Left lung (tissue), 10 donors: ENCODE results near the gene LILRB2. TPM values are rescaled to one million over a fixed set of nuclear protein-coding genes. Genes with fewer than 3 reads are reported as not detected.
"Not testable (repeated sequence)": the region's sequence is repeated elsewhere in the genome, so short reads cannot be mapped to it uniquely, and the experiment has no call there.

Experiments used
- ATAC-seq: fragments of 200-7000 bp; cut with Tn5 transposase; one replicate; pipeline ENCODE4 v1.9.1; 2020; ENCODE audit warnings: moderate library complexity
- DNase-seq, 4 donors: peaks; one replicate each; pipeline ENCODE4 v3.0.0-alpha.2; 2013 to 2020
- H3K27ac ChIP-seq, 2 donors: fragments of 200-600 bp; sonication (generic) in 1 of 2; one replicate each; pipeline versions ENCODE4 v1.5.0 to v1.8.0; 2020 to 2021
- H3K27me3 ChIP-seq, 2 donors: fragments of 200-600 bp; sonication (generic) in 1 of 2; one replicate each; pipeline versions ENCODE4 v1.5.0 to v1.8.0; 2020 to 2021
- H3K36me3 ChIP-seq, 2 donors: fragments of 200-600 bp; sonication (generic) in 1 of 2; one replicate each; pipeline versions ENCODE4 v1.5.0 to v1.8.0; 2020 to 2021
- H3K4me1 ChIP-seq, 2 donors: fragments of 200-600 bp; one replicate each; pipeline ENCODE4 v1.8.0; 2021
- H3K4me3 ChIP-seq, 2 donors: fragments of 200-600 bp; sonication (generic) in 1 of 2; one replicate each; pipeline versions ENCODE4 v1.5.0 to v1.8.0; 2020 to 2021; ENCODE audit warnings: mild to moderate bottlenecking in 1 of 2
- H3K9me3 ChIP-seq, 2 donors: fragments of 200-600 bp; sonication (generic) in 1 of 2; one replicate each; pipeline versions ENCODE4 v1.5.0 to v1.8.0; 2020 to 2021
- intact Hi-C, 2 donors: fragments of 100-400 bp; cut with DNase I; formaldehyde crosslinking; loops; one replicate each; pipeline versions ENCODE4 v1.11.2 to v1.14.2; 2022
- polyA plus RNA-seq, 6 donors: library from polyadenylated mRNA; unstranded; fragments of 120-200 nt; gene quantifications; one replicate each; pipeline ENCODE4 v1.2.1, GENCODE V29; 2013; ENCODE audit not compliant: insufficient read length in 6 of 6
- total RNA-seq, 2 donors: library from RNA; stranded (reverse); fragmentation: NEBNext Ultra II Directional; extraction: Animal tissue kit (Norgen Biotek cat#: 25700); gene quantifications; one replicate each; pipeline ENCODE4 v1.2.1, GENCODE V29; 2021
- TF ChIP-seq, protein P1 (sequence below), 2 donors: fragments of 200-600 bp; sonication (generic) in 1 of 2; IDR thresholded peaks; one replicate each; pipeline versions ENCODE4 v1.5.0 to v1.8.0; 2021; ENCODE audit warnings: antibody characterized with exemption in 2 of 2
- donor health status: DM: no; HTN: yes; CAD: no.
- donor health status: DM: no; HTN: no; CAD: no.

LILRB2 gene
- total and polyA plus RNA-seq, 8 donors = 1.2 to 54.9 (median 1.8) TPM

DNA sequence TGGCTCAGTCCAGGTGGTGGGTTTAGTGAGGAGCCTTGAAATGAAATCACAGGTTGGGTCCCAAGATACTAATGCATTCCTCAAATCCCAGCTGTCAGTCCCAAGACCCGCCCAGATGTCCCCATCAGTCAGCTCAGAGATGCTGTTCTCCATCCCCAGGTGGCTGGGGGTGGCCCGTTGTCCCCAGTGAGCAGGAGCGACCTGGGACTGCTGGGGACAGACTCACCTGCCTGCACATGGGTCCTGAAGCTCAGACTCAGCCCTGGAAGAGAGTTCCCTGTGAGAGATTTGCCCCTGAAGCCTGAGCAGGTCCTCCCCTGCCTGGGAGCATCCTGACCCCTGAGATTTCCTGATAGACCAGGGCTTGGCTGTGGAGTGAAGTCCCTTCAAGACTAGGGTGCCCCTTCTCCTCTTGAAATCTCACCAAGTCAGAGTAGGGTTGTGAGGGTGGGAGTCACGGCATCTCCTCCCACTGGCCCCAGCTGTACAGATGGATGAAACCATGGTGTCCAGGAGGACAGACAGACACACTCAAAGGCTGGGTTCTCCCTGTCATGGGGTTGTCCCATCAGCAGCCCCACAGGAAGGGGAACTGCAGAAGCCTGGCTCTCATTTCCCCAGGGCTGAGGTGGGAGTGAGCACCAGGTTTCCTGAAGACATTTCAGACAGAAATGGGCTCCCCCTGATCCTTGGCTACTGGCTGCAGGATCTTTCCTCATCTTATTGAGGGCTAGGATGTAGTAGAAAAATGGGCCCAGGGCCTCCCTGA lies 17.6 kb upstream of the LILRB2 start:
- TF ChIP-seq, protein P1, sequence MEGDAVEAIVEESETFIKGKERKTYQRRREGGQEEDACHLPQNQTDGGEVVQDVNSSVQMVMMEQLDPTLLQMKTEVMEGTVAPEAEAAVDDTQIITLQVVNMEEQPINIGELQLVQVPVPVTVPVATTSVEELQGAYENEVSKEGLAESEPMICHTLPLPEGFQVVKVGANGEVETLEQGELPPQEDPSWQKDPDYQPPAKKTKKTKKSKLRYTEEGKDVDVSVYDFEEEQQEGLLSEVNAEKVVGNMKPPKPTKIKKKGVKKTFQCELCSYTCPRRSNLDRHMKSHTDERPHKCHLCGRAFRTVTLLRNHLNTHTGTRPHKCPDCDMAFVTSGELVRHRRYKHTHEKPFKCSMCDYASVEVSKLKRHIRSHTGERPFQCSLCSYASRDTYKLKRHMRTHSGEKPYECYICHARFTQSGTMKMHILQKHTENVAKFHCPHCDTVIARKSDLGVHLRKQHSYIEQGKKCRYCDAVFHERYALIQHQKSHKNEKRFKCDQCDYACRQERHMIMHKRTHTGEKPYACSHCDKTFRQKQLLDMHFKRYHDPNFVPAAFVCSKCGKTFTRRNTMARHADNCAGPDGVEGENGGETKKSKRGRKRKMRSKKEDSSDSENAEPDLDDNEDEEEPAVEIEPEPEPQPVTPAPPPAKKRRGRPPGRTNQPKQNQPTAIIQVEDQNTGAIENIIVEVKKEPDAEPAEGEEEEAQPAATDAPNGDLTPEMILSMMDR (IDR thresholded peaks at IDR 0.05) = no peak
- intact Hi-C loops = loop anchor here in 1 of 2 donors (10.0 kb wide), 1 partner anchor 276 kb away; the partner anchor contains the start of gene LILRA2
- H3K4me3 ChIP-seq = no peak overlapping the region
- H3K27me3 ChIP-seq = peaks cover 0 to 42% of the 10 kb centered on the region in 2 donors
- peaks cover 0 to 42% of the 10 kb centered on the region in 2 donors for H3K4me1 ChIP-seq
- H3K9me3 ChIP-seq = no peaks in the 10 kb centered on the region
- H3K27ac ChIP-seq = peak overlapping the region in 1 of 2 donors; percentile 63
- no peaks in the 10 kb centered on the region for H3K36me3 ChIP-seq
- DNase-seq (no peak), ATAC-seq (no peak)

GRCh38 chr19:54297759-54298305 lies 16.9 kb upstream of the LILRB2 start:
- ATAC-seq (peak; percentile 21), DNase-seq (no peak)
- H3K36me3 ChIP-seq = no peaks in the 10 kb centered on the region
- TF ChIP-seq, protein P1 (IDR thresholded peaks at IDR 0.05) = no peak
- no peak overlapping the region for H3K27ac ChIP-seq
- no peaks in the 10 kb centered on the region for H3K9me3 ChIP-seq
- peaks cover 0 to 39% of the 10 kb centered on the region in 2 donors for H3K4me1 ChIP-seq
- peaks cover 0 to 46% of the 10 kb centered on the region in 2 donors for H3K27me3 ChIP-seq
- intact Hi-C loops = loop anchor here in 1 of 2 donors (10.0 kb wide), 1 partner anchor 277 kb away; the partner anchor contains the start of gene LILRA2
- H3K4me3 ChIP-seq = no peak overlapping the region

DNA sequence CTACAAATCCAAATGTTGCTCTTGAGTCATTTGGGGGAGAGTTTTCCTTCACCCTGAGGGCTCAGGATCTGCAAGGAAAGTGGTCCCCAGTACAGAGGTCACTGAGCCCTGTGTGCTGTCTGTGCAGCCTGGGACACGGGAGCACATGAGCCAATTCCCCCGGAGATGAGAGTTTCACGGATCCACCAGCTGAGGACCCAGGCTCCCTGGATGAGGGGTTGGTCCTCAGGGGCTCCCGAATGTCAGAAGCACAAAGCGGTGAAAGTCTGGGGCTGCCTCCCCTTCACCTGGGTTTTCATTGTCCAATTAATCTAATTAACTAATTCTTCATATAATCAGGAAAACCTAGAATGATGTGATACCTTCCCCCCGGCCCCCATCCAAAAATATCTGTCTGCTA lies 13.6 kb upstream of the LILRB2 start:
- DNase-seq = no peak
- TF ChIP-seq, protein P1 (IDR thresholded peaks at IDR 0.05) = no peak
- peaks cover 0 to 63% of the 10 kb centered on the region in 2 donors for H3K27me3 ChIP-seq
- H3K4me1 ChIP-seq = peaks cover 0 to 20% of the 10 kb centered on the region in 2 donors
- no peak overlapping the region for H3K27ac ChIP-seq
- intact Hi-C loops = loop anchor here in 1 of 2 donors (10.0 kb wide), 1 partner anchor 280 kb away; the partner anchor contains the start of gene LILRA2
- no peaks in the 10 kb centered on the region for H3K36me3 ChIP-seq
- ATAC-seq = no peak
- no peak overlapping the region for H3K4me3 ChIP-seq
- no peaks in the 10 kb centered on the region for H3K9me3 ChIP-seq

DNA sequence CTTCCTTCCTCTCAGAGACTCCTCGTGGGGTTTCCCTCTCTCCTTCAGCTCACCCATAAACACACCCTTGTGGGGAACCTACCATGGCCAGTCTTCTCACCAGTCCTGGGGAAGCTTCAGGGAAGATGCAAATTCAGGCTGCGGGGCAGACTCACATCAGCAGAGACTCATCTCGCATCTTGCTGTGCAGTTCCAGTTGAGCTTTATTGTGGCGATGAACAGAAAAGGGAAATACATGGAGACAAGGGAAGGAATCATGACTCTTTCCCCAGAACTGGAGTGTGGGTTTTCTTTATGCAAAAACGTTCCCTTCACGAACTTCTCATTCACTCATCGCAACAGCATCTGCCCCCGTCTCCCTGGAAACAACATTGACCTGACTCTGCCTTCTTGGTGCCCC lies 8.2 kb upstream of the LILRB2 start:
- H3K4me1 ChIP-seq, H3K4me3 ChIP-seq, H3K9me3 ChIP-seq, intact Hi-C loops, H3K27ac ChIP-seq, DNase-seq, H3K36me3 ChIP-seq: not testable (repeated sequence)
- ATAC-seq = peak; percentile 15
- peaks cover 0 to 35% of the 10 kb centered on the region in 2 donors for H3K27me3 ChIP-seq

DNA sequence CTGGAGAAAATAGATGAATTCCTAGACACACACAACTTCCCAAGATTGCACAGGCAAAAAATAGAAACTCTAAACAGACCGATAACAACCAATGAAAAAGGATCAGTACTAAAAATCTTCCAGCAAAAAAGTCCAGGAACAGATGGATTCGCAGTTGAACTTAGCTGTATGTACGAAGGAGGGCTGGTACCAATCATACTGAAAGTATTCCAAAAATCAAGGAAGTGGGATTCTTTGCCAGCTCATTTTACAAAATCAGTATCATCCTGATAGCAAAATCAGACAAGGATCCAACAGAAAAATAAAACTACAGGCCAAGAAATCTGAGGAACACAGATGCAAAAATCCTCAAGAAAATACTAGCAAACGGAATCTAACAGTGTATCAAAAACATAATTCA lies 6.5 kb upstream of the LILRB2 start:
- intact Hi-C loops = no loop called here
- H3K4me1 ChIP-seq = peaks cover 0 to 21% of the 10 kb centered on the region in 2 donors
- ATAC-seq = no peak
- H3K9me3 ChIP-seq = no peaks in the 10 kb centered on the region
- H3K4me3 ChIP-seq = no peak overlapping the region
- H3K27ac ChIP-seq = no peak overlapping the region
- H3K27me3 ChIP-seq = peaks cover 0 to 37% of the 10 kb centered on the region in 2 donors
- no peak for DNase-seq
- TF ChIP-seq, protein P1 (IDR thresholded peaks at IDR 0.05) = no peak
- no peaks in the 10 kb centered on the region for H3K36me3 ChIP-seq

DNA sequence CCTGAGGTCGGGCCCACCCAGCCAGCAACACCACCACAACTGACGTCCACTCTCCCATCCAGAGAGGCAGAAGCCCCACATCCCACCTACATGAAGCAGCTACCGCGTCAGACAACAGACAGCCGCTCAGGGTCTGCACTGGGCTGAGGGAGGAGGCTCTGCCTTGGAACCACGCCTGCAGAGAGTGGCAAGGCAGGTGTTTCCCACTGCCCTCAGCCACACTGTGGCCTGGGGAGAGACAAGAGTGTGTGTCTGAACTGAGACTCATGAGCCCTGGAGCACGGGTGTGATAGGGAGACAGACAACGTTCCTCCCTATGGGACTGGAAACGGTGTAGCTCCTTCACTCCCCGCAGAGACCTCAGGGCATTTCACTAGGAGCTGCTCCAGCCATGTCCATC lies 5.4 kb upstream of the LILRB2 start:
- H3K27ac ChIP-seq, intact Hi-C loops, H3K9me3 ChIP-seq, H3K4me3 ChIP-seq, H3K36me3 ChIP-seq, ATAC-seq, DNase-seq: not testable (repeated sequence)
- peaks cover 0 to 42% of the 10 kb centered on the region in 2 donors for H3K27me3 ChIP-seq
- H3K4me1 ChIP-seq = peaks cover 0 to 32% of the 10 kb centered on the region in 2 donors

GRCh38 chr19:54285427-54286056 lies 4.6 kb upstream of the LILRB2 start:
- DNase-seq = not testable (repeated sequence)
- ATAC-seq = peak; percentile 13

More at GRCh38 chr19:54285427-54286056, 4.6 kb upstream of the LILRB2 start:
- peaks cover 0 to 35% of the 10 kb centered on the region in 2 donors for H3K4me1 ChIP-seq
- intact Hi-C loops, H3K4me3 ChIP-seq, H3K27ac ChIP-seq, H3K9me3 ChIP-seq, H3K36me3 ChIP-seq: not testable (repeated sequence)
- H3K27me3 ChIP-seq = peaks cover 0 to 42% of the 10 kb centered on the region in 2 donors
